Astrocyte (in vitro differentiated cells and primary cell): ENCODE results near the gene U2AF1.
"Not testable (repeated sequence)": the region's sequence is repeated elsewhere in the genome, so short reads cannot be mapped to it uniquely, and the experiment has no call there.

ENCODE experiments used
- EZH2 ChIP-seq: IDR thresholded peaks from 2 replicates; pipeline ENCODE4 v1.6.1; 2012; ENCODE audit warnings: mild to moderate bottlenecking, low read length, inconsistent platforms; ENCODE audit not compliant: insufficient read depth
- TF ChIP-seq, protein P1 (sequence below): IDR thresholded peaks from 2 replicates; pipeline ENCODE4 v1.5.1; 2011; ENCODE audit warnings: low read depth, mild to moderate bottlenecking, inconsistent platforms, low read length, moderate library complexity; ENCODE audit not compliant: insufficient read depth

GRCh38 chr21:43149344-43149743 is 42.0 kb upstream of the U2AF1 start:
- TF ChIP-seq, protein P1, sequence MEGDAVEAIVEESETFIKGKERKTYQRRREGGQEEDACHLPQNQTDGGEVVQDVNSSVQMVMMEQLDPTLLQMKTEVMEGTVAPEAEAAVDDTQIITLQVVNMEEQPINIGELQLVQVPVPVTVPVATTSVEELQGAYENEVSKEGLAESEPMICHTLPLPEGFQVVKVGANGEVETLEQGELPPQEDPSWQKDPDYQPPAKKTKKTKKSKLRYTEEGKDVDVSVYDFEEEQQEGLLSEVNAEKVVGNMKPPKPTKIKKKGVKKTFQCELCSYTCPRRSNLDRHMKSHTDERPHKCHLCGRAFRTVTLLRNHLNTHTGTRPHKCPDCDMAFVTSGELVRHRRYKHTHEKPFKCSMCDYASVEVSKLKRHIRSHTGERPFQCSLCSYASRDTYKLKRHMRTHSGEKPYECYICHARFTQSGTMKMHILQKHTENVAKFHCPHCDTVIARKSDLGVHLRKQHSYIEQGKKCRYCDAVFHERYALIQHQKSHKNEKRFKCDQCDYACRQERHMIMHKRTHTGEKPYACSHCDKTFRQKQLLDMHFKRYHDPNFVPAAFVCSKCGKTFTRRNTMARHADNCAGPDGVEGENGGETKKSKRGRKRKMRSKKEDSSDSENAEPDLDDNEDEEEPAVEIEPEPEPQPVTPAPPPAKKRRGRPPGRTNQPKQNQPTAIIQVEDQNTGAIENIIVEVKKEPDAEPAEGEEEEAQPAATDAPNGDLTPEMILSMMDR = not testable (repeated sequence)
- TF ChIP-seq EZH2 = not testable (repeated sequence)
